CD4-positive, alpha-beta T cell (primary cell): ENCODE measurements around the gene CIZ1. TPM values are rescaled to one million over a fixed set of nuclear protein-coding genes. Genes with fewer than 3 reads are reported as not detected.

Source experiments
- ATAC-seq: fragments of 200-7000 bp; cut with Tn5 transposase; one replicate; pipeline ENCODE4 v1.10.0; 2022; ENCODE audit warnings: mild to moderate bottlenecking; ENCODE audit not compliant: poor library complexity
- CTCF ChIA-PET: fragments of 350-600 bp; sonication (Branson Sonifier 250); formaldehyde crosslinking; loops from one replicate; lab custom pipeline; 2021; ENCODE audit warnings: antibody characterized with exemption, inconsistent platforms; lab: Charles Lee
- POLR2A ChIA-PET: fragments of 350-600 bp; sonication (Branson Sonifier 250); formaldehyde crosslinking; loops from one replicate; lab custom pipeline; 2021; ENCODE audit warnings: antibody characterized with exemption, inconsistent platforms; lab: Charles Lee
- DNase-seq, 14 experiments: peaks; one replicate each; pipeline ENCODE4 v3.0.0-alpha.2; 2013 to 2020; ENCODE audit warnings: mixed read lengths in 2 of 14
- H3K27ac ChIP-seq, 2 donors: one replicate each; pipeline versions ENCODE4 v1.5.1 to v1.7.0; 2013; ENCODE audit warnings: low read length in 2 of 2, low read depth in 1 of 2, mild to moderate bottlenecking in 1 of 2
- H3K27me3 ChIP-seq, 2 experiments: 1 replicate in 1 of 2; 2 replicates in 1 of 2; pipeline versions ENCODE4 v1.6.1 to v1.7.0; 2013; ENCODE audit warnings: low read length in 2 of 2, control low read depth in 1 of 2, mild to moderate bottlenecking in 1 of 2, moderate library complexity in 1 of 2; ENCODE audit not compliant: insufficient read depth in 2 of 2, control insufficient read depth in 1 of 2
- H3K36me3 ChIP-seq: one replicate; pipeline ENCODE4 v1.6.1; 2013; ENCODE audit warnings: low read length, control low read depth; ENCODE audit not compliant: insufficient read depth
- H3K4me1 ChIP-seq: one replicate; pipeline ENCODE4 v1.6.1; 2013; ENCODE audit warnings: low read length, control low read depth; ENCODE audit not compliant: insufficient read depth
- H3K4me3 ChIP-seq: one replicate; pipeline ENCODE4 v1.5.1; 2013; ENCODE audit warnings: mild to moderate bottlenecking, low read length, moderate library complexity
- H3K9me3 ChIP-seq, 2 experiments: 1 replicate in 1 of 2; 2 replicates in 1 of 2; pipeline versions ENCODE4 v1.6.1 to v1.7.0; 2013; ENCODE audit warnings: low read length in 2 of 2, mild to moderate bottlenecking in 2 of 2, control low read depth in 1 of 2, moderate library complexity in 1 of 2; ENCODE audit not compliant: control insufficient read depth in 1 of 2, insufficient read depth in 1 of 2
- H3K27ac Mint-ChIP-seq: one replicate; pipeline ENCODE4 v1.8.0; 2020; ENCODE audit warnings: mixed read lengths
- H3K27me3 Mint-ChIP-seq: one replicate; pipeline ENCODE4 v1.8.0; 2021; ENCODE audit warnings: mixed read lengths
- H3K36me3 Mint-ChIP-seq: one replicate; pipeline ENCODE4 v1.8.0; 2021; ENCODE audit warnings: low read depth, mixed read lengths
- H3K4me1 Mint-ChIP-seq: one replicate; pipeline ENCODE4 v1.8.0; 2021; ENCODE audit warnings: low read depth, mixed read lengths
- H3K4me3 Mint-ChIP-seq: one replicate; pipeline ENCODE4 v1.8.0; 2020; ENCODE audit warnings: mild to moderate bottlenecking, mixed read lengths
- H3K9me3 Mint-ChIP-seq: one replicate; pipeline ENCODE4 v1.8.0; 2020; ENCODE audit warnings: mixed read lengths
- intact Hi-C, 2 experiments: fragments of 100-400 bp; cut with DNase I in 1 of 2; cut with micrococcal nuclease in 1 of 2; formaldehyde crosslinking; loops; one replicate each; pipeline versions ENCODE4 v1.15.1 to v1.9.0; 2023 to 2025; cut with DNase I, micrococcal nuclease
- total RNA-seq, 174 experiments: library from RNA in 2 of 174; stranded (reverse) in 2 of 174; gene quantifications; one replicate each; pipeline ENCODE4 v1.2.3 and lab custom pipeline; 2021 to 2026
- TF ChIP-seq, protein P1 (sequence below): fragments of 200-600 bp; IDR thresholded peaks from one replicate; pipeline ENCODE4 v1.8.0; 2022; ENCODE audit warnings: antibody characterized with exemption, mild to moderate bottlenecking

CIZ1 gene
- total RNA-seq, 2 experiments from 2014 or later, result 106 to 107 TPM

DNA sequence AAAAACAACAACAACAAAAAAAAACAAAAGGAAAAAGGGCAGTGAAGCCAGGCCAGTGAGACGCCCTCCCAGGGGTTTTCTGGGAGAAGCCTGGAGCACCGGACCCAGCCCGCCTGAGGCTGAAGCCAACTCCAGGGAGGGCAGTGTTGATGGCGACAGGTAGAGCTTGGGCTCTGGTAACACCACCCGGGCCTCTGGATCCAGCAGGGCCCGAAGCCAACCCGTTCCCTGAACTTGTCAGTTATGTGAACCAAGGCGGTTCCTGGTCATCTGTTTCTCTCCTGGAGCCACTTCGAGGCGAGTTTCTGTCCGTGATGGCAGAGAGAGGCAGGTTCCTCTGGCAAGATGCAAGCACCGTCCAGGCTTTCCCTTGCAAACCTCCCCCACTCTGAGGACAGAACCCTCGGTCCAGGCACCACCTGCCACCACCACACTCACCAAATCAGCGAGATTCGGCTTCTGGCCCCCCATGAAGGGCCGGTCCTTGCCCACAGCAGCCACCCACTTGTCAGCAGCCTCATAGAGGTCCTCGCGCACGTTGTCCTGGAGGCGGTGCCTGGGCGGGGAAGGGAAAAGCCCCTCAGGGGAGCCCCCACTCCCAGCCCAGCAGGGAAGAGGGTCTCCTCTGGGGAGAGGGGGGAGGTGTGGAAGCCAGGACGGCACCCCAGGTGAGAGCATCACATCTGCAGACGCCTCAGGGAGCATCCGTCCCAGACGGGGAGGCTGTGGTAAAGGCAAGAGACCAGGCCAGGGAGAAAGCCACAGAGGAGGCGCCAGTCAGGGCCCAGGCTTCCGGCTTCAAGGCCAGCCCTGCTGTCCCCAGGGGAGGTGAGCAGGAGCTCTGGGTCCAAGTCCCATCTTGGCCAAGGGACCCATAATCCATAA is 69.2 kb downstream of the CIZ1 start:
- intact Hi-C loops, result loop anchor here in 1 of 2 experiments (10.0 kb wide), 1 partner anchor 203 kb away; the partner anchor contains the start of genes COQ4 and TRUB2
- Histone ChIP-seq H3K4me1 (peaks cover 38% of the 10 kb centered on the region), H3K9me3 (no peaks in the 10 kb centered on the region), H3K27me3 (no peaks in the 10 kb centered on the region), H3K27ac (no peak overlapping the region), H3K4me3 (no peak overlapping the region), H3K36me3 (peaks cover 35% of the 10 kb centered on the region)
- Mint-ChIP-seq H3K4me1 (peaks cover 25% of the 10 kb centered on the region), H3K27ac (no peak overlapping the region), H3K36me3 (peaks cover 28% of the 10 kb centered on the region), H3K27me3 (no peaks in the 10 kb centered on the region), H3K9me3 (no peaks in the 10 kb centered on the region), H3K4me3 (no peak overlapping the region)
- DNase-seq (no peak), ATAC-seq (no peak)
- ChIA-PET POLR2A (no interaction called here), CTCF (no interaction called here)
- TF ChIP-seq, protein P1, sequence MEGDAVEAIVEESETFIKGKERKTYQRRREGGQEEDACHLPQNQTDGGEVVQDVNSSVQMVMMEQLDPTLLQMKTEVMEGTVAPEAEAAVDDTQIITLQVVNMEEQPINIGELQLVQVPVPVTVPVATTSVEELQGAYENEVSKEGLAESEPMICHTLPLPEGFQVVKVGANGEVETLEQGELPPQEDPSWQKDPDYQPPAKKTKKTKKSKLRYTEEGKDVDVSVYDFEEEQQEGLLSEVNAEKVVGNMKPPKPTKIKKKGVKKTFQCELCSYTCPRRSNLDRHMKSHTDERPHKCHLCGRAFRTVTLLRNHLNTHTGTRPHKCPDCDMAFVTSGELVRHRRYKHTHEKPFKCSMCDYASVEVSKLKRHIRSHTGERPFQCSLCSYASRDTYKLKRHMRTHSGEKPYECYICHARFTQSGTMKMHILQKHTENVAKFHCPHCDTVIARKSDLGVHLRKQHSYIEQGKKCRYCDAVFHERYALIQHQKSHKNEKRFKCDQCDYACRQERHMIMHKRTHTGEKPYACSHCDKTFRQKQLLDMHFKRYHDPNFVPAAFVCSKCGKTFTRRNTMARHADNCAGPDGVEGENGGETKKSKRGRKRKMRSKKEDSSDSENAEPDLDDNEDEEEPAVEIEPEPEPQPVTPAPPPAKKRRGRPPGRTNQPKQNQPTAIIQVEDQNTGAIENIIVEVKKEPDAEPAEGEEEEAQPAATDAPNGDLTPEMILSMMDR, result no peak

DNA sequence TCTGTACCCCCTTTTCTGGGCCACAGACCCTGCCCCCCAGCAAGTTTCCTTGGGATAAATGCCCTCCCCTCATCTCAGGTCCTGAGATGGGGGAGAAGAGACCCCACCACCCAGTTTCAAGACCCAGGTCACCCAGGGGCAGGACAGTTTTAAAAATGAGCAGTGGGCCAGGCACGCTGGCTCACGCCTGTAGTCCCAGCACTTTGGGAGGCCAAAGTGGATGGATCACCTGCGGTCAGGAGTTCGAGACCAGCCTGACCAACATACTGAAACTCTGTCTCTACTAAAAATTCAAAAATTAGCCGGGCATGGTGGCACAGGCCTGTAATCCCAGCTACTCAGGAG is 69.9 kb downstream of the CIZ1 start:
- peaks cover 25% of the 10 kb centered on the region for H3K4me1 Mint-ChIP-seq
- POLR2A ChIA-PET, result no interaction called here
- no peaks in the 10 kb centered on the region for H3K9me3 Mint-ChIP-seq
- DNase-seq, result no peak
- H3K36me3 ChIP-seq, result peaks cover 35% of the 10 kb centered on the region
- ATAC-seq, result no peak
- TF ChIP-seq, protein P1, result no peak
- H3K4me3 ChIP-seq, result no peak overlapping the region
- H3K4me1 ChIP-seq, result peaks cover 31% of the 10 kb centered on the region
- H3K27me3 ChIP-seq, result no peaks in the 10 kb centered on the region
- no peaks in the 10 kb centered on the region for H3K9me3 ChIP-seq
- H3K36me3 Mint-ChIP-seq, result peaks cover 28% of the 10 kb centered on the region
- no peak overlapping the region for H3K4me3 Mint-ChIP-seq
- no peaks in the 10 kb centered on the region for H3K27me3 Mint-ChIP-seq
- CTCF ChIA-PET, result no interaction called here
- intact Hi-C loops, result loop anchor here in 1 of 2 experiments (10.0 kb wide), 1 partner anchor 203 kb away; the partner anchor contains the start of genes COQ4 and TRUB2
- no peak overlapping the region for H3K27ac Mint-ChIP-seq
- H3K27ac ChIP-seq, result no peak overlapping the region

GRCh38 chr9:128120741-128121465 is 70.5 kb downstream of the CIZ1 start:
- CTCF ChIA-PET, result no interaction called here
- no peak overlapping the region for H3K27ac Mint-ChIP-seq
- H3K4me3 Mint-ChIP-seq, result no peak overlapping the region
- H3K4me3 ChIP-seq, result no peak overlapping the region
- H3K4me1 Mint-ChIP-seq, result peaks cover 19% of the 10 kb centered on the region
- TF ChIP-seq, protein P1, result no peak
- ATAC-seq (no peak), DNase-seq (no peak)
- no peak overlapping the region for H3K27ac ChIP-seq
- intact Hi-C loops, result loop anchor here in 1 of 2 experiments (10.0 kb wide), 1 partner anchor 204 kb away; the partner anchor contains the start of genes COQ4 and TRUB2
- H3K9me3 ChIP-seq, result no peaks in the 10 kb centered on the region
- peaks cover 24% of the 10 kb centered on the region for H3K36me3 Mint-ChIP-seq
- no peaks in the 10 kb centered on the region for H3K27me3 Mint-ChIP-seq
- POLR2A ChIA-PET, result no interaction called here
- H3K4me1 ChIP-seq, result peaks cover 26% of the 10 kb centered on the region
- H3K27me3 ChIP-seq, result no peaks in the 10 kb centered on the region
- no peaks in the 10 kb centered on the region for H3K9me3 Mint-ChIP-seq
- peaks cover 35% of the 10 kb centered on the region for H3K36me3 ChIP-seq
